T-helper 1 cell treated with Interleukin-12 subunit alpha and Interleukin-12 subunit beta and Interleukin-4 antibody, amounts not matched to agents 30 μg/mL and 1 μg/mL, for 36 hours (primary cell): ENCODE results near the gene SCN8A.
"Not testable (repeated sequence)": the region's sequence is repeated elsewhere in the genome, so short reads cannot be mapped to it uniquely, and the experiment has no call there.

ENCODE experiments used
- H3K27ac Mint-ChIP-seq: one replicate; pipeline ENCODE4 v1.8.0; 2021; ENCODE audit warnings: mild to moderate bottlenecking, mixed read lengths
- H3K27me3 Mint-ChIP-seq: one replicate; pipeline ENCODE4 v1.8.0; 2021; ENCODE audit warnings: low read depth, mixed read lengths
- H3K36me3 Mint-ChIP-seq: one replicate; pipeline ENCODE4 v1.8.0; 2021; ENCODE audit warnings: low read depth, mixed read lengths
- H3K4me1 Mint-ChIP-seq: one replicate; pipeline ENCODE4 v1.8.0; 2021; ENCODE audit warnings: low read depth, mixed read lengths
- H3K4me3 Mint-ChIP-seq: one replicate; pipeline ENCODE4 v1.8.0; 2021; ENCODE audit warnings: mild to moderate bottlenecking, moderate library complexity, mixed read lengths
- H3K9me3 Mint-ChIP-seq: one replicate; pipeline ENCODE4 v1.8.0; 2021; ENCODE audit warnings: mixed read lengths

Gene SCN8A

GRCh38 chr12:51636581-51636980, 45.5 kb downstream of the SCN8A start:
- Mint-ChIP-seq H3K4me3 (no peak overlapping the region), H3K27me3 (peaks cover 16% of the 10 kb centered on the region), H3K9me3 (no peaks in the 10 kb centered on the region), H3K27ac (no peak overlapping the region), H3K36me3 (no peaks in the 10 kb centered on the region), H3K4me1 (no peaks in the 10 kb centered on the region)

DNA sequence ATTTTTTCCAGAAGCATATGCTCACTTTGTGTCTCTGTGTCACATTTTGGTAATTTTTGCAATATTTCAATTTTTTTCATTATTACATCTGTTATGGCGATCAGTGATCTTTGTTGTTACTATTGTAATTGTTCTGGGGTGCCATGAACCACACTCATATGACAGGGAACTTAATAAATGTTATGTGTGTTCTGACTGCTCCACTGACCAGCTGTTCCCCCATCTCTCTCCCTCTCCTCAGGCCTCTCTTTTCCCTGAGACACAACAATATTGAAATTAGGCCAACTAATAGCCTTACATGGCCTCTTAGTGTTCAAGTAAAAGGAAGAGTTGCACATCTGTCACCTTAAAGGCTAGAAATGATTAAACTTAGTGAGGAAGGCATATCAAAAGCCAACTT, 46.0 kb downstream of the SCN8A start:
- H3K9me3 Mint-ChIP-seq: no peaks in the 10 kb centered on the region
- H3K4me1 Mint-ChIP-seq: no peaks in the 10 kb centered on the region
- no peak overlapping the region for H3K4me3 Mint-ChIP-seq
- no peak overlapping the region for H3K27ac Mint-ChIP-seq
- H3K27me3 Mint-ChIP-seq: peaks cover 13% of the 10 kb centered on the region
- H3K36me3 Mint-ChIP-seq: no peaks in the 10 kb centered on the region

DNA sequence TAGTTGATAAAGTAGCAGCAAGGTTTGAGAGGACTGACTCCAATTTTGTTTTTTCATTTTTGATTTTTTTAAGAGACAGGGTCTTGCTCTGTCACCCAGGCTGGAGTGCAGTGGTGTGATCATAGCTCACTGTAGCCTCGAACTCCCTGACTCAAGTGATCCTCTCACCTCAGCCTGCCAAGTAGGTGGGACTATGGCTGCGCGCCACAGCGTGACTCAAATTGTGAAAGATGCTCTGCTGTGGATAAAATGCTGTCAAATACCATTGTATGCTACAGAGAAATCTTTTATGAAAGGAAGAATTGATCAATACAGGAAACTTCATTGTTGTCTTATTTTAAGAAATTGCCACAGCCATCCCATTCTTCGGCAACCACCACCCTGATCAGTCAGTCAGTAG, 48.3 kb downstream of the SCN8A start:
- Mint-ChIP-seq H3K4me3 (no peak overlapping the region), H3K4me1 (no peaks in the 10 kb centered on the region)

GRCh38 chr12:51642286-51642685, 51.3 kb downstream of the SCN8A start:
- H3K36me3 Mint-ChIP-seq: no peaks in the 10 kb centered on the region
- H3K9me3 Mint-ChIP-seq: no peaks in the 10 kb centered on the region
- H3K27me3 Mint-ChIP-seq: peaks cover 14% of the 10 kb centered on the region
- H3K4me3 Mint-ChIP-seq: no peak overlapping the region
- H3K27ac Mint-ChIP-seq: no peak overlapping the region
- H3K4me1 Mint-ChIP-seq: no peaks in the 10 kb centered on the region

More for the DNA sequence above, 48.3 kb downstream of the SCN8A start:
- H3K27ac Mint-ChIP-seq: no peak overlapping the region
- H3K9me3 Mint-ChIP-seq: no peaks in the 10 kb centered on the region
- H3K27me3 Mint-ChIP-seq: peaks cover 6% of the 10 kb centered on the region
- H3K36me3 Mint-ChIP-seq: no peaks in the 10 kb centered on the region

GRCh38 chr12:51643951-51644350, 52.9 kb downstream of the SCN8A start:
- Mint-ChIP-seq H3K4me1 (no peaks in the 10 kb centered on the region), H3K4me3 (no peak overlapping the region), H3K36me3 (no peaks in the 10 kb centered on the region), H3K27ac (no peak overlapping the region), H3K27me3 (peaks cover 14% of the 10 kb centered on the region), H3K9me3 (no peaks in the 10 kb centered on the region)

- not testable (repeated sequence) for H3K27ac Mint-ChIP-seq, H3K36me3 Mint-ChIP-seq, H3K9me3 Mint-ChIP-seq, H3K4me3 Mint-ChIP-seq, H3K4me1 Mint-ChIP-seq
- peaks cover 14% of the 10 kb centered on the region for H3K27me3 Mint-ChIP-seq
Measured at GRCh38 chr12:51644691-51645090, 53.7 kb downstream of the SCN8A start.

- Mint-ChIP-seq H3K4me1 (no peaks in the 10 kb centered on the region), H3K36me3 (no peaks in the 10 kb centered on the region), H3K27me3 (peaks cover 11% of the 10 kb centered on the region), H3K4me3 (no peak overlapping the region), H3K27ac (no peak overlapping the region), H3K9me3 (no peaks in the 10 kb centered on the region)
Measured at GRCh38 chr12:51645961-51646360, 54.9 kb downstream of the SCN8A start.

DNA sequence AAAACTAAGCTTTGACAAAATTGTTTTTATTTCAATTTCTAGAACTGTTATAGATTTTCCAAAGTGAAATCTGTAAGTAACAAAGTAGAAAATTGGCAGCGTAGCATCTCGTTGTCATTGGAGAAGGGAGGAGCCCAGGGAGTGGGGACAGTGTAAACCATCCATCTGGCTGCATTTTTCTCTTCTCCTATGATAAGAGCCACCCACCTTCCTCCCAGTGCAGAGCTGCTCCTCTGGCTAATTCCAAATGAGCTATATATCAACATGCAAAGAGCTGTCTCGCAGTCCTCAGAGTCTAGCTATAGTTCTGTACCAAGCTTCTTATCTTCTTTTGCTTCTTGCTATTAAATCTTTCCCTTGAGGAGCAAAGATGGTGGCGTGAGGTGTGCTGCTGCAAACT, 56.6 kb downstream of the SCN8A start:
- Mint-ChIP-seq H3K4me1 (no peaks in the 10 kb centered on the region), H3K36me3 (no peaks in the 10 kb centered on the region), H3K27ac (no peak overlapping the region), H3K27me3 (peaks cover 9% of the 10 kb centered on the region), H3K4me3 (no peak overlapping the region), H3K9me3 (no peaks in the 10 kb centered on the region)

DNA sequence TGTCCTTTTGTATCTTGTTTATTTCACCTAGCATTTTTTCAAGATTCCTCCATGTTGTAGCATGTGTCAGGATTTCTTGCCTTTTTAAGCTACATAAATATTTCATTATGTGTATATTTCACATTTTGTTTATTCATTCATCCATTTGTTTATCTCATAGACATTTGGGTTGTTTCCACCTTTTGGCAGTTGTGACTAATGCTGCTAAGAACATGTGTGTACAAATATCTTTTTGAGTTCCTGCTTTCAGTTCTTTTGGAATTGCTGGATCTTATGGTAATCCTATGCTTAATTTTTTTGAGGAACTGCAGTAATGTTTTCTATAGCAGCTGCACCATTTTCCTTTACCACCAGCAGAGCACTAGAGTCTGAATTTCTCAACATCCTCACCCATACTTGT, 62.4 kb downstream of the SCN8A start:
- no peak overlapping the region for H3K4me3 Mint-ChIP-seq
- H3K4me1 Mint-ChIP-seq: no peaks in the 10 kb centered on the region
- no peak overlapping the region for H3K27ac Mint-ChIP-seq
- no peaks in the 10 kb centered on the region for H3K9me3 Mint-ChIP-seq
- H3K36me3 Mint-ChIP-seq: no peaks in the 10 kb centered on the region
- H3K27me3 Mint-ChIP-seq: peaks cover 25% of the 10 kb centered on the region

- Mint-ChIP-seq H3K4me1 (no peaks in the 10 kb centered on the region), H3K9me3 (no peaks in the 10 kb centered on the region), H3K4me3 (no peak overlapping the region), H3K27ac (no peak overlapping the region), H3K36me3 (no peaks in the 10 kb centered on the region), H3K27me3 (peaks cover 37% of the 10 kb centered on the region)
Measured at GRCh38 chr12:51661199-51661598, 70.2 kb downstream of the SCN8A start.

DNA sequence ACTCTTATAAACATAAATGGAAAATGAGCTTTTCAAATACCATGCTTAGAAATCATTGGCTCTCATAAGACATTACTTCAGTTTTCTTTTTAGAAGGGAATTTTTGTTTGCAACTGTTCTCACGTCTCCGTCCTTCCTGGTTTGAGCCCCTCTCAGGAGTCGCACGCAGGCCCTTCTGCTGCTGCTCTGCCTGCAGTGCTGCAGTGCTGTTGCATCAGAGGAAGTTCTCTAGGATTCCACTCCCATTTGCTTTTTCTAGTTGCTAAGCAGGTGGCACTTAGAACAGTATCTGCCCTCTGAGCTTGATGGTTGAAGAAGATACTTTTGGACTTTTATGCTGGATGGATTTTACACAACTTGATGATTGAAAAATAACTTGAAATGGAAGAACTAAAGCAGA, 70.8 kb downstream of the SCN8A start:
- Mint-ChIP-seq H3K4me1 (no peaks in the 10 kb centered on the region), H3K27ac (no peak overlapping the region), H3K4me3 (no peak overlapping the region), H3K36me3 (no peaks in the 10 kb centered on the region), H3K9me3 (no peaks in the 10 kb centered on the region), H3K27me3 (peaks cover 31% of the 10 kb centered on the region)

- Mint-ChIP-seq H3K36me3 (no peaks in the 10 kb centered on the region), H3K9me3 (no peaks in the 10 kb centered on the region)
Measured at GRCh38 chr12:51662728-51663154, 71.7 kb downstream of the SCN8A start.

GRCh38 chr12:51663390-51663789, 72.4 kb downstream of the SCN8A start:
- no peaks in the 10 kb centered on the region for H3K4me1 Mint-ChIP-seq
- H3K9me3 Mint-ChIP-seq: no peaks in the 10 kb centered on the region
- no peak overlapping the region for H3K27ac Mint-ChIP-seq
- no peak overlapping the region for H3K4me3 Mint-ChIP-seq
- H3K36me3 Mint-ChIP-seq: no peaks in the 10 kb centered on the region
- H3K27me3 Mint-ChIP-seq: peaks cover 23% of the 10 kb centered on the region

More at GRCh38 chr12:51662728-51663154, 71.7 kb downstream of the SCN8A start:
- no peak overlapping the region for H3K4me3 Mint-ChIP-seq
- no peak overlapping the region for H3K27ac Mint-ChIP-seq
- H3K4me1 Mint-ChIP-seq: no peaks in the 10 kb centered on the region
- peaks cover 27% of the 10 kb centered on the region for H3K27me3 Mint-ChIP-seq

DNA sequence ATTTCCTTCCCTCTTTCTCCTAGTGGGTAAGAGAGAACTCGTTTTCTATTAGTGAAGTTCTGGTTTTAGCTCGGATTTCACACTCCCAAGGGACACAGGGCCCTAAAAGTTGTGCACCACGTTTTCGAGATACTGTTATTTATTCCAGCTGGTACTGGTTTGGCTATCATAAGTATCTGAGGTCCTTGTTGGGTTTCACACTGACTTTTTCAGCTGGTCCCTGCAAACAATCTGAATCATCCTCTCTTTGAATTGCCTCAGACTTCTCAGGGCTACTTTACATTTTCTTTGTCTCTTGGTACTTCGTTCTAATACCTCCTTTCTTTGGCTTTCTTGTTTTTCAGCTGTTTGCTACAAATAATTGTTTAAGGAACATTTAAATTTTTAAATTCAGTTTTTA, 75.7 kb downstream of the SCN8A start:
- no peaks in the 10 kb centered on the region for H3K36me3 Mint-ChIP-seq
- no peak overlapping the region for H3K27ac Mint-ChIP-seq
- peaks cover 3% of the 10 kb centered on the region for H3K4me1 Mint-ChIP-seq
- H3K27me3 Mint-ChIP-seq: peaks cover 14% of the 10 kb centered on the region
- no peak overlapping the region for H3K4me3 Mint-ChIP-seq
- no peaks in the 10 kb centered on the region for H3K9me3 Mint-ChIP-seq

- Mint-ChIP-seq H3K27me3 (peaks cover 13% of the 10 kb centered on the region), H3K9me3 (no peaks in the 10 kb centered on the region), H3K4me3 (no peak overlapping the region), H3K4me1 (peaks cover 3% of the 10 kb centered on the region), H3K36me3 (no peaks in the 10 kb centered on the region), H3K27ac (no peak overlapping the region)
Measured at GRCh38 chr12:51667269-51667668, 76.2 kb downstream of the SCN8A start.

- Mint-ChIP-seq H3K36me3 (no peaks in the 10 kb centered on the region), H3K9me3 (no peaks in the 10 kb centered on the region), H3K27me3 (peaks cover 17% of the 10 kb centered on the region), H3K4me1 (peaks cover 3% of the 10 kb centered on the region), H3K27ac (no peak overlapping the region), H3K4me3 (no peak overlapping the region)
Measured at GRCh38 chr12:51669271-51669670, 78.2 kb downstream of the SCN8A start.
